K562 (cell line): ENCODE data around the gene ETS2. TPM values are rescaled to one million over a fixed set of nuclear protein-coding genes. Genes with fewer than 3 reads are reported as not detected.

ENCODE experiments used
- BACH1 ChIP-seq: fragments of 200-800 bp; sonication (Bioruptor generic); IDR thresholded peaks from 2 replicates; pipeline ENCODE4 v1.6.1; 2016; ENCODE audit warnings: missing genetic modification characterization, missing compliant biosample characterization
- ESRRA ChIP-seq: fragments of 450-650 bp; IDR thresholded peaks from 2 replicates; pipeline ENCODE4 v1.6.1; 2014; ENCODE audit warnings: low read depth, mild to moderate bottlenecking, moderate library complexity, borderline replicate concordance
- ETV6 ChIP-seq, 3 experiments: fragments of 150-350 bp in 1 of 3; sonication (generic) in 1 of 3; formaldehyde crosslinking in 1 of 3; IDR thresholded peaks; 2 replicates each; pipeline versions ENCODE4 v1.6.1 to v1.8.0; 2014 to 2022; ENCODE audit warnings: borderline replicate concordance in 2 of 3, low read depth in 2 of 3, antibody characterized with exemption in 1 of 3, low read length in 1 of 3, mild to moderate bottlenecking in 1 of 3, missing genetic modification reagents in 1 of 3
- FOS ChIP-seq: IDR thresholded peaks from 3 replicates; pipeline ENCODE4 v1.6.1; 2011; ENCODE audit not compliant: insufficient read length; ENCODE audit errors: extremely low read depth
- FOXJ2 ChIP-seq: fragments of 200-800 bp; sonication (Bioruptor generic); IDR thresholded peaks from 2 replicates; pipeline ENCODE4 v1.6.1; 2016; ENCODE audit warnings: missing genetic modification characterization, missing compliant biosample characterization
- HDAC1 ChIP-seq, 2 experiments: fragments of 450-650 bp; IDR thresholded peaks; 2 replicates each; pipeline ENCODE4 v1.6.1; 2016 to 2017; ENCODE audit warnings: inconsistent platforms in 1 of 2, mild to moderate bottlenecking in 1 of 2, moderate library complexity in 1 of 2
- HSF4 ChIP-seq: fragments of 250-450 bp; sonication (Bioruptor Pico); IDR thresholded peaks from 2 replicates; pipeline ENCODE4 v2.1.2; 2022; ENCODE audit warnings: mild to moderate bottlenecking, moderate library complexity, borderline replicate concordance
- ILF3 ChIP-seq: fragments of 450-650 bp; IDR thresholded peaks from 2 replicates; pipeline ENCODE4 v1.6.1; 2018; ENCODE audit warnings: antibody characterized with exemption, mild to moderate bottlenecking, moderate library complexity, borderline replicate concordance
- MAFG ChIP-seq: fragments of 450-650 bp; conservative IDR thresholded peaks from 2 replicates; pipeline ENCODE4 v1.6.1; 2016; ENCODE audit warnings: missing genetic modification characterization, missing compliant biosample characterization
- MEF2A ChIP-seq: IDR thresholded peaks from 2 replicates; pipeline ENCODE4 v1.6.1; 2011; ENCODE audit warnings: low read depth, mild to moderate bottlenecking, low read length, moderate library complexity; ENCODE audit not compliant: control insufficient read depth
- RB1 ChIP-seq: fragments of 450-650 bp; IDR thresholded peaks from 2 replicates; pipeline ENCODE4 v1.6.1; 2017; ENCODE audit warnings: low read depth, mild to moderate bottlenecking
- RBM34 ChIP-seq: fragments of 200-400 bp; formaldehyde crosslinking; IDR thresholded peaks from 2 replicates; pipeline ENCODE4 v1.6.1; 2018; ENCODE audit warnings: low read length, borderline replicate concordance; ENCODE audit not compliant: insufficient read depth
- SMARCB1 ChIP-seq: IDR thresholded peaks from 2 replicates; pipeline ENCODE4 v1.6.1; 2011; ENCODE audit warnings: improper control_type of control experiment, low read depth; ENCODE audit not compliant: insufficient read length
- TAF15 ChIP-seq: fragments of 200-400 bp; formaldehyde crosslinking; IDR thresholded peaks from 2 replicates; pipeline ENCODE4 v1.6.1; 2017; ENCODE audit warnings: mild to moderate bottlenecking, low read depth, low read length, moderate library complexity
- XRCC4 ChIP-seq: IDR thresholded peaks from one replicate; pipeline ENCODE4 v1.6.1; 2011; ENCODE audit not compliant: insufficient read depth, insufficient read length; ENCODE audit errors: extremely low read depth
- XRCC5 ChIP-seq: fragments of 200-400 bp; formaldehyde crosslinking; IDR thresholded peaks from 2 replicates; pipeline ENCODE4 v1.6.1; 2017; ENCODE audit warnings: low read depth, mild to moderate bottlenecking, low read length
- polyA plus RNA-seq, 8 experiments: library from polyadenylated mRNA; depleted of rRNA in 4 of 8; stranded (reverse) in 5 of 8; unstranded in 3 of 8; fragments of >200 nt; fragmentation: Nextera tagmentation in 2 of 8; fragmentation: Illumina TruSeq in 1 of 8; extraction: Ambion mirVana in 2 of 8; extraction: Trizol in 1 of 8; gene quantifications; 2 replicates each; pipeline versions ENCODE4 v1.2.1 to v1.2.3, GENCODE V29; 2011 to 2014; ENCODE audit warnings: inconsistent platforms in 1 of 8, missing spikeins in 1 of 8
- total RNA-seq, 7 experiments: library from RNA; depleted of rRNA in 6 of 7; stranded (reverse); fragments of >200 nt in 6 of 7; fragmentation: Illumina TruSeq in 2 of 7; extraction: Trizol in 2 of 7; gene quantifications; 2 replicates each; pipeline versions ENCODE4 v1.2.1 to v1.2.3, GENCODE V29; 2011 to 2021; ENCODE audit warnings: low replicate concordance in 1 of 7
- TF ChIP-seq, protein P1 (sequence below): fragments of 200-800 bp; sonication (Bioruptor generic); IDR thresholded peaks from 2 replicates; pipeline ENCODE4 v1.6.1; 2017; ENCODE audit warnings: missing genetic modification characterization, missing compliant biosample characterization
- TF ChIP-seq, protein P2 (sequence below): fragments of 450-650 bp; formaldehyde crosslinking; IDR thresholded peaks from 2 replicates; pipeline ENCODE4 v1.4.0; 2020; ENCODE audit warnings: mild to moderate bottlenecking, moderate library complexity
- TF ChIP-seq, protein P3 (sequence below): IDR thresholded peaks from 3 replicates; pipeline ENCODE4 v1.6.1; 2011; ENCODE audit warnings: borderline replicate concordance, mild to moderate bottlenecking, moderate library complexity; ENCODE audit not compliant: insufficient read length; ENCODE audit errors: extremely low read depth
- TF ChIP-seq, protein P4 (sequence below): fragments of 450-650 bp; IDR thresholded peaks from 2 replicates; pipeline ENCODE4 v1.6.1; 2016; ENCODE audit warnings: low read depth, mild to moderate bottlenecking, moderate library complexity

ETS2 gene
- total and polyA plus RNA-seq, 9 of the 15 experiments (the other 6 are each of a cell fraction or from before 2014, with no cell fraction given): 1.7 to 24.4 (median 12.2) TPM

DNA sequence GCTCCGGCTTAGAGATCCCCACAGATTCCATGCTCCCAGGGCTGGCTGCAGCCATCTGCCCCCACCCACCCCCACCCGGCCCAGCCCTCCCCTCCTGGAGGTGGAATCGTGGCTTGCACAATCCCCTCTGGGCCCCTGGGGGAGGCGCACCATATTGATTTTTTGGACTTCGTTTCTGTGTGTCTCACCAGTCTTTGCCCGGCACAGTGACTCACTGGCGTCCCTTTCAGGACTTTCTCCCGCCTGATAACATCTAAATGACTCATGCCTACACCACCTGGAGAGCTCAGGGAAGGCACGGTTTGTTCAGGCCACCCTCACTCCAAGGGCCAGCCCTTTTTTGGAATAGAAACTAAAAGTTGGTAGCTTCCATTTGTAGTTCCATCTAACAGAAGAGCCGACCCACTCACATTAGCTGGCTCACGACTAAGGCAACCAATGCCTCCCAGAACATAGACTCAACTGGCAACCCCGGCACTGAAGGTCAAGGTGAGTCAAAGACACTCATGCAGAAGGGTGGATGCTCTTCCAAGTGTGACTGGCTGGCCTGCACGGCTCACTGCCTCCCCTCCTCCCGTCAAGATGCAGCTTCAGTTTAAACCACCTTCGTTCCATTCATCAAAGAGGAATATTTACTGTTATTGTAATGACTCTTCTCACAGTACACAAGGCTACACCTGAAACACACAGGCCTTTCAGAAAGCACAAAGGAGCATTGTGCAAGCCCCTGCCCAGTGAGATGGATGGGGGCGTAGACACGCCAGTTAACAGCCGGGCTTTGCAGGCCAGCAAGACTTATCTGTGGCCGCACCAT is 18.1 kb upstream of the ETS2 start (continued):
- TF ChIP-seq ETV6 (IDR thresholded peaks at IDR 0.05; ENCODE audit: borderline replicate concordance in 1 of 2, low read depth in 2 of 2, low read length in 1 of 2): no peak
- no peak for TF ChIP-seq ETV6 (CRISPR knock-in tag; IDR thresholded peaks at IDR 0.05; ENCODE audit: borderline replicate concordance)
- TF ChIP-seq, protein P1, sequence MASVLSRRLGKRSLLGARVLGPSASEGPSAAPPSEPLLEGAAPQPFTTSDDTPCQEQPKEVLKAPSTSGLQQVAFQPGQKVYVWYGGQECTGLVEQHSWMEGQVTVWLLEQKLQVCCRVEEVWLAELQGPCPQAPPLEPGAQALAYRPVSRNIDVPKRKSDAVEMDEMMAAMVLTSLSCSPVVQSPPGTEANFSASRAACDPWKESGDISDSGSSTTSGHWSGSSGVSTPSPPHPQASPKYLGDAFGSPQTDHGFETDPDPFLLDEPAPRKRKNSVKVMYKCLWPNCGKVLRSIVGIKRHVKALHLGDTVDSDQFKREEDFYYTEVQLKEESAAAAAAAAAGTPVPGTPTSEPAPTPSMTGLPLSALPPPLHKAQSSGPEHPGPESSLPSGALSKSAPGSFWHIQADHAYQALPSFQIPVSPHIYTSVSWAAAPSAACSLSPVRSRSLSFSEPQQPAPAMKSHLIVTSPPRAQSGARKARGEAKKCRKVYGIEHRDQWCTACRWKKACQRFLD (CRISPR knock-in tag): 0 out of 2 replicates have a peak, but pooled peaks have one; percentile 33
- peak; percentile 86 for TF ChIP-seq FOS
- no peak for TF ChIP-seq BACH1
- TF ChIP-seq HDAC1 (IDR thresholded peaks at IDR 0.05): 0 out of 4 replicates have a peak, but pooled peaks of 1 of the 2 experiments have one; percentile 26
- TF ChIP-seq ESRRA: peak; percentile 81
- 0 out of 2 replicates have a peak, but pooled peaks have one; percentile 52 for TF ChIP-seq XRCC5
- TF ChIP-seq, protein P2, sequence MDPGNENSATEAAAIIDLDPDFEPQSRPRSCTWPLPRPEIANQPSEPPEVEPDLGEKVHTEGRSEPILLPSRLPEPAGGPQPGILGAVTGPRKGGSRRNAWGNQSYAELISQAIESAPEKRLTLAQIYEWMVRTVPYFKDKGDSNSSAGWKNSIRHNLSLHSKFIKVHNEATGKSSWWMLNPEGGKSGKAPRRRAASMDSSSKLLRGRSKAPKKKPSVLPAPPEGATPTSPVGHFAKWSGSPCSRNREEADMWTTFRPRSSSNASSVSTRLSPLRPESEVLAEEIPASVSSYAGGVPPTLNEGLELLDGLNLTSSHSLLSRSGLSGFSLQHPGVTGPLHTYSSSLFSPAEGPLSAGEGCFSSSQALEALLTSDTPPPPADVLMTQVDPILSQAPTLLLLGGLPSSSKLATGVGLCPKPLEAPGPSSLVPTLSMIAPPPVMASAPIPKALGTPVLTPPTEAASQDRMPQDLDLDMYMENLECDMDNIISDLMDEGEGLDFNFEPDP: no peak
- TF ChIP-seq HSF4 (CRISPR knock-in tag): no peak
- no peak for TF ChIP-seq MAFG (tag)
- TF ChIP-seq SMARCB1: no peak
- TF ChIP-seq RB1: no peak
- no peak for TF ChIP-seq MEF2A
- no peak for TF ChIP-seq RBM34
- TF ChIP-seq, protein P3, sequence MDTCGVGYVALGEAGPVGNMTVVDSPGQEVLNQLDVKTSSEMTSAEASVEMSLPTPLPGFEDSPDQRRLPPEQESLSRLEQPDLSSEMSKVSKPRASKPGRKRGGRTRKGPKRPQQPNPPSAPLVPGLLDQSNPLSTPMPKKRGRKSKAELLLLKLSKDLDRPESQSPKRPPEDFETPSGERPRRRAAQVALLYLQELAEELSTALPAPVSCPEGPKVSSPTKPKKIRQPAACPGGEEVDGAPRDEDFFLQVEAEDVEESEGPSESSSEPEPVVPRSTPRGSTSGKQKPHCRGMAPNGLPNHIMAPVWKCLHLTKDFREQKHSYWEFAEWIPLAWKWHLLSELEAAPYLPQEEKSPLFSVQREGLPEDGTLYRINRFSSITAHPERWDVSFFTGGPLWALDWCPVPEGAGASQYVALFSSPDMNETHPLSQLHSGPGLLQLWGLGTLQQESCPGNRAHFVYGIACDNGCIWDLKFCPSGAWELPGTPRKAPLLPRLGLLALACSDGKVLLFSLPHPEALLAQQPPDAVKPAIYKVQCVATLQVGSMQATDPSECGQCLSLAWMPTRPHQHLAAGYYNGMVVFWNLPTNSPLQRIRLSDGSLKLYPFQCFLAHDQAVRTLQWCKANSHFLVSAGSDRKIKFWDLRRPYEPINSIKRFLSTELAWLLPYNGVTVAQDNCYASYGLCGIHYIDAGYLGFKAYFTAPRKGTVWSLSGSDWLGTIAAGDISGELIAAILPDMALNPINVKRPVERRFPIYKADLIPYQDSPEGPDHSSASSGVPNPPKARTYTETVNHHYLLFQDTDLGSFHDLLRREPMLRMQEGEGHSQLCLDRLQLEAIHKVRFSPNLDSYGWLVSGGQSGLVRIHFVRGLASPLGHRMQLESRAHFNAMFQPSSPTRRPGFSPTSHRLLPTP: no peak
- TF ChIP-seq, protein P4, sequence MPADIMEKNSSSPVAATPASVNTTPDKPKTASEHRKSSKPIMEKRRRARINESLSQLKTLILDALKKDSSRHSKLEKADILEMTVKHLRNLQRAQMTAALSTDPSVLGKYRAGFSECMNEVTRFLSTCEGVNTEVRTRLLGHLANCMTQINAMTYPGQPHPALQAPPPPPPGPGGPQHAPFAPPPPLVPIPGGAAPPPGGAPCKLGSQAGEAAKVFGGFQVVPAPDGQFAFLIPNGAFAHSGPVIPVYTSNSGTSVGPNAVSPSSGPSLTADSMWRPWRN: no peak
- TF ChIP-seq TAF15: no peak
- TF ChIP-seq FOXJ2 (tag): no peak
- no peak for TF ChIP-seq XRCC4
- no peak for TF ChIP-seq ILF3
